HG02852 (cell line): ENCODE results near the gene PARP9.

Source experiments
- ATAC-seq: cut with Tn5 transposase; IDR thresholded peaks from one replicate; pipeline ENCODE4 v1.9.1; 2021; ENCODE audit warnings: mild to moderate bottlenecking, moderate library complexity; ENCODE audit not compliant: unreplicated experiment

Gene PARP9

GRCh38 chr3:122493296-122493695 is 70.8 kb downstream of the PARP9 start:
- ATAC-seq = no peak

GRCh38 chr3:122488262-122488973 is 75.7 kb downstream of the PARP9 start:
- ATAC-seq = no peak

GRCh38 chr3:122484985-122485384 is 79.1 kb downstream of the PARP9 start:
- ATAC-seq = no peak

- ATAC-seq = no peak
Observed at GRCh38 chr3:122481390-122481789, 82.7 kb downstream of the PARP9 start.
